ENCODE results near the gene ZNF48. TPM values are rescaled to one million over a fixed set of nuclear protein-coding genes. Genes with fewer than 3 reads are reported as not detected.

ZNF48 gene
- total RNA-seq, 4 donors from 2014 or later: 5.8 to 10.5 (median 7.0) TPM; not detected in 1

DNA sequence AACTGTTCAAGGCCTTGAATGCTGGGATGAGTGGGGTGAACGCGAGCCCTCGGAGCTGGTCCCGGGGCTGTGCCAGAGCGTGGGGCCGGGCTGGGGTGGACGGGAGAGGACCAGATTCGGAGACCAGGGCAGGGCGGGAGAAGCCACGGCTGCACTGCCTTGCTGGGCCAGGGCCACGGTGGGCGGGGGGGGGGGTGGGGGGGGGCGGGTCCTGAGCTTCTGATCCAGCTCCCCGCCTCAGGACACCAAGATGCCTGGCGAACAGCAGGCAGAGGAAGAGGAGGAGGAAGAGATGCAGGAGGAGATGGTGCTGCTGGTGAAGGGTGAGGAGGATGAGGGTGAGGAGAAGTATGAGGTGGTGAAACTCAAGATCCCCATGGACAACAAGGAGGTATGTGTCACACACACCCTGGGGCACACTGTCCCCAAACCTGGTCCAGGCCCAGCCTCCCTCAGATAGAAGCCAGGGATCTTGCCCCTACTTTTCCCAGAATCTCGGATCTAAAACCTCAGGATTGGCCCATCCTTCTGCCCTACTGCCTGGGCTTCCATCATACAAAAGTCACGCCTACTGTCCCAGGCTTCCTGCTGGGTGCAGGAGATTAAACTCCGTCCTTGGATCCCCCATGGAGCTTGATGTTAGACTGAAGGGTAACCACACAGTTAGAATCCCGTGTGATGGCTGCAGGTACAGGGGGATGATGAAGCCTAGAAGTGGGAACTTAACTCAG is 12.7 kb downstream of the ZNF48 start:
- Histone ChIP-seq H3K27ac (peak overlapping the region; percentile 77 to 95 (median 90)), H3K4me3 (peak overlapping the region; percentile 45 to 75 (median 60)), H3K9me3 (no peaks in the 10 kb centered on the region), H3K36me3 (no peaks in the 10 kb centered on the region), H3K4me1 (peaks cover 12 to 30% (median 23%) of the 10 kb centered on the region in 4 donors), H3K27me3 (no peaks in the 10 kb centered on the region)
- intact Hi-C loops (cut with DNase I; ENCODE audit: low total_unique reads) (no loop called here), in situ Hi-C loops (cut with MboI; ENCODE audit: low pct_ligation_motif_present in 1 of 4, low pct_unique_long_range_greater_than_20kb in 1 of 4, low sequenced_read_pairs in 3 of 4) (loop anchor here (25.0 kb wide), 2 partner anchors 296 to 321 kb away; partner anchors contain the start of genes GDPD3 (in 2 of the 4), MAPK3 (in 2 of the 4), PPP4C (in 2 of the 4) and TBX6 (in 2 of the 4))
- DNase-seq: no peak
- WGBS, 2 donors (ENCODE audit: low coverage in 1 of 2): 0 to 11% methylated on average over 2 to 18 of the region's 19 CpGs
- TF ChIP-seq EP300 (IDR thresholded peaks at IDR 0.05; ENCODE audit: low read depth): no peak

DNA sequence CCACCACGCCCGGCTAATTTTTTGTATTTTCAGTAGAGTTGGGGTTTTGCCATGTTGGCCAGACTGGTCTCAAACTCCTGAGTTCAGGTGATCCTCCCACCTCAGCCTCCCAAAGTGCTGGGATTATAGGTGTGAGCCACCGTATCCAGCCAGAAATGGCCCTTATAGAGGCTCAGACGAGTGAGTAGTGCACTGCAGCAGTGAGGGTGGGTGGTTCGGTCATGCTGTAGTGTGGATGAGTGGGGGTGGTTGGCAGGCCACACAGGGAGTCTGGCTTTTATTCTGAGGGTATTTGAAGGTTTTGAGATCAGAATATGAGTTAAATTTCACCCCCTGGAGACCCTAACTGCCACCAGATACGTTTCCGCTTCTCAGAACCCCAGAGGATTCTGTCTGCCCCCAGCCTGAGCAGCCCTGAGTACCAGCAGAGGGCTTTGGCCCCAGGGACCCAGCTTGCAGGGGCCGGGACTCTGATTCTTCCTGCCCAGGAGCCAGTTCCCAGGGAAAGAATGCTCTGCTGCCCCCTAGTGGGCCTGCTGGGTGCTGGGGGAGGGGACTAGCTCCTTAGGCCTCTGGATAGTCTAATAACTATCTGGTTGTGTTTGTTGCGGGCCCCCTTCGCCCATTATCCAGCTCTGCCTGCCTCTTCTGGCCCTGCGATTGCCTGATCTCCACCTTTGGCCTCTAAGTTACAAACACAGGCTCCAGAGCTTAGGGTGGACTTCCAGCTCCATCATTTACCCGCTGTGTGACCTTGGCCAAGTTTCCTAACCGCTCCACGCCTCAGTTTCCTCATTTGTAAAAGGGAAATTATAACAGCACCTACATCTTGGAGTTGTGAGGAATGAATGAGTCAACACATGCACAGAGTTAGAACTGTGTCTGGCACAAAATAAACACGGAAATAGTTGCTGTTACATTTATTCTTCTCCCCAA is 14.2 kb downstream of the ZNF48 start:
- intact Hi-C loops (cut with DNase I; ENCODE audit: low total_unique reads) (no loop called here), in situ Hi-C loops (cut with MboI; ENCODE audit: low pct_ligation_motif_present in 1 of 4, low pct_unique_long_range_greater_than_20kb in 1 of 4, low sequenced_read_pairs in 3 of 4) (loop anchor here (25.0 kb wide), 2 partner anchors 297 to 322 kb away; partner anchors contain the start of genes GDPD3 (in 2 of the 4), MAPK3 (in 2 of the 4), PPP4C (in 2 of the 4) and TBX6 (in 2 of the 4))
- Histone ChIP-seq H3K4me1 (peaks cover 12 to 30% (median 23%) of the 10 kb centered on the region in 4 donors), H3K27ac (peak overlapping the region; percentile 39 to 49 (median 42)), H3K27me3 (no peaks in the 10 kb centered on the region), H3K9me3 (no peaks in the 10 kb centered on the region), H3K4me3 (no peak overlapping the region), H3K36me3 (no peaks in the 10 kb centered on the region)
- 40 to 80% methylated on average over 5 to 15 of the region's 15 CpGs for WGBS, 2 donors (ENCODE audit: low coverage in 1 of 2)
- TF ChIP-seq POLR2AphosphoS5 (IDR thresholded peaks at IDR 0.05) (no peak), EP300 (IDR thresholded peaks at IDR 0.05; ENCODE audit: low read depth) (no peak)
- TF ChIP-seq, protein P1, sequence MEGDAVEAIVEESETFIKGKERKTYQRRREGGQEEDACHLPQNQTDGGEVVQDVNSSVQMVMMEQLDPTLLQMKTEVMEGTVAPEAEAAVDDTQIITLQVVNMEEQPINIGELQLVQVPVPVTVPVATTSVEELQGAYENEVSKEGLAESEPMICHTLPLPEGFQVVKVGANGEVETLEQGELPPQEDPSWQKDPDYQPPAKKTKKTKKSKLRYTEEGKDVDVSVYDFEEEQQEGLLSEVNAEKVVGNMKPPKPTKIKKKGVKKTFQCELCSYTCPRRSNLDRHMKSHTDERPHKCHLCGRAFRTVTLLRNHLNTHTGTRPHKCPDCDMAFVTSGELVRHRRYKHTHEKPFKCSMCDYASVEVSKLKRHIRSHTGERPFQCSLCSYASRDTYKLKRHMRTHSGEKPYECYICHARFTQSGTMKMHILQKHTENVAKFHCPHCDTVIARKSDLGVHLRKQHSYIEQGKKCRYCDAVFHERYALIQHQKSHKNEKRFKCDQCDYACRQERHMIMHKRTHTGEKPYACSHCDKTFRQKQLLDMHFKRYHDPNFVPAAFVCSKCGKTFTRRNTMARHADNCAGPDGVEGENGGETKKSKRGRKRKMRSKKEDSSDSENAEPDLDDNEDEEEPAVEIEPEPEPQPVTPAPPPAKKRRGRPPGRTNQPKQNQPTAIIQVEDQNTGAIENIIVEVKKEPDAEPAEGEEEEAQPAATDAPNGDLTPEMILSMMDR (IDR thresholded peaks at IDR 0.05): peak; percentile 89 to 96 (median 94)
- DNase-seq: peak; percentile 95

DNA sequence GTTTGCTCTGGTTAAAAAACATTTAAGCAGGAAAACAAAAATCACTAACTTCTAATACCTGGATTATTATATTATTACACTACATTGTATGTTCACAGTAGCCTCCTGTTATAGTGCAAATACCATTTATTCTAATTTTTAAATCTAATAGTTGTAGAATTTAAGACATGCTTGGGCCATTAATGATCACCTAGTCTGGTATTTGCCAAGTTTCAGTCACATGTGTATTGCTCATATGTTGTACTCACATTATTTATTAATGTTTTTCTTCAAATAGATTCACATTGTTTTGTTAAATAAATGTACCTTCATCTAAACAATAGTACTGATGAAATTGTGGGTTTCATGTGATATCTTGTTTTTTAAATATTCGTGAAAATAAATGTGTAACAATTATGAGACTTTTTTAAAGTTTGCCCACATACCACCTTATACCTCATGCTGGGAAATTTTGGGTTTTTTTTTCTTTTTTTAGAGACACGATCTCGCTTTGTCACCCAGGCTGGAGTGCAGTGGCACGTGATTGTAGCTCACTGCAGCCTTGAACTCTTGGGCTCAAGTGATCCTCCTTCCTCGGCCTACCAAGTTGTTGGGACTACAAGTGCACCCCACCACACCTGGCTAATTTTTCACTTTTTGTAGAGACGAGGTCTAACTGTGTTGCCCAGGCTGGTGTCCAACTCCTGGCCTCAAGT is 18.0 kb downstream of the ZNF48 start:
- H3K27ac ChIP-seq: no peak overlapping the region
- H3K36me3 ChIP-seq: no peaks in the 10 kb centered on the region
- TF ChIP-seq EP300 (IDR thresholded peaks at IDR 0.05; ENCODE audit: low read depth): no peak
- TF ChIP-seq, protein P1 (IDR thresholded peaks at IDR 0.05): no peak
- TF ChIP-seq POLR2A (IDR thresholded peaks at IDR 0.05): no peak
- TF ChIP-seq POLR2AphosphoS5 (IDR thresholded peaks at IDR 0.05): no peak
- no peak overlapping the region for H3K4me3 ChIP-seq
- peaks cover 9 to 25% (median 20%) of the 10 kb centered on the region in 4 donors for H3K4me1 ChIP-seq
- H3K27me3 ChIP-seq: no peaks in the 10 kb centered on the region
- 84 to 100% methylated on average over 3 to 6 of the region's 6 CpGs for WGBS, 2 donors (ENCODE audit: low coverage in 1 of 2)
- no peak for DNase-seq
- no peaks in the 10 kb centered on the region for H3K9me3 ChIP-seq
- intact Hi-C loops (cut with DNase I; ENCODE audit: low total_unique reads): no loop called here
- in situ Hi-C loops (cut with MboI; ENCODE audit: low pct_ligation_motif_present in 1 of 4, low pct_unique_long_range_greater_than_20kb in 1 of 4, low sequenced_read_pairs in 3 of 4): loop anchor here (25.0 kb wide), 2 partner anchors 301 to 326 kb away; partner anchors contain the start of genes GDPD3 (in 2 of the 4), MAPK3 (in 2 of the 4), PPP4C (in 2 of the 4) and TBX6 (in 2 of the 4)

- in situ Hi-C loops (cut with MboI; ENCODE audit: low pct_ligation_motif_present in 1 of 4, low pct_unique_long_range_greater_than_20kb in 1 of 4, low sequenced_read_pairs in 3 of 4): loop anchor here (25.0 kb wide), 2 partner anchors 302 to 327 kb away; partner anchors contain the start of genes GDPD3 (in 2 of the 4), MAPK3 (in 2 of the 4), PPP4C (in 2 of the 4) and TBX6 (in 2 of the 4)
- 94 to 95% methylated on average over 4 to 5 of the region's 5 CpGs for WGBS, 2 donors (ENCODE audit: low coverage in 1 of 2)
- no peak overlapping the region for H3K27ac ChIP-seq
- no peaks in the 10 kb centered on the region for H3K9me3 ChIP-seq
- no peak overlapping the region for H3K4me3 ChIP-seq
- no peak for DNase-seq
- TF ChIP-seq POLR2AphosphoS5 (IDR thresholded peaks at IDR 0.05) (no peak), EP300 (IDR thresholded peaks at IDR 0.05; ENCODE audit: low read depth) (no peak), POLR2A (IDR thresholded peaks at IDR 0.05) (no peak)
- TF ChIP-seq, protein P1 (IDR thresholded peaks at IDR 0.05): no peak
- peaks cover 4 to 23% (median 18%) of the 10 kb centered on the region in 4 donors for H3K4me1 ChIP-seq
- no peaks in the 10 kb centered on the region for H3K27me3 ChIP-seq
- intact Hi-C loops (cut with DNase I; ENCODE audit: low total_unique reads): no loop called here
- no peaks in the 10 kb centered on the region for H3K36me3 ChIP-seq
Measured at GRCh38 chr16:30414159-30414558, 18.9 kb downstream of the ZNF48 start.

All from transverse colon (tissue), 4 donors.